HG03159 (cell line): Measurements from ENCODE around the gene HDLBP.
"Not testable (repeated sequence)": the region's sequence is repeated elsewhere in the genome, so short reads cannot be mapped to it uniquely, and the experiment has no call there.

Source experiments
- ATAC-seq: cut with Tn5 transposase; IDR thresholded peaks from one replicate; pipeline ENCODE4 v1.9.1; 2021; ENCODE audit warnings: mild to moderate bottlenecking, moderate library complexity; ENCODE audit not compliant: unreplicated experiment

The HDLBP gene

DNA sequence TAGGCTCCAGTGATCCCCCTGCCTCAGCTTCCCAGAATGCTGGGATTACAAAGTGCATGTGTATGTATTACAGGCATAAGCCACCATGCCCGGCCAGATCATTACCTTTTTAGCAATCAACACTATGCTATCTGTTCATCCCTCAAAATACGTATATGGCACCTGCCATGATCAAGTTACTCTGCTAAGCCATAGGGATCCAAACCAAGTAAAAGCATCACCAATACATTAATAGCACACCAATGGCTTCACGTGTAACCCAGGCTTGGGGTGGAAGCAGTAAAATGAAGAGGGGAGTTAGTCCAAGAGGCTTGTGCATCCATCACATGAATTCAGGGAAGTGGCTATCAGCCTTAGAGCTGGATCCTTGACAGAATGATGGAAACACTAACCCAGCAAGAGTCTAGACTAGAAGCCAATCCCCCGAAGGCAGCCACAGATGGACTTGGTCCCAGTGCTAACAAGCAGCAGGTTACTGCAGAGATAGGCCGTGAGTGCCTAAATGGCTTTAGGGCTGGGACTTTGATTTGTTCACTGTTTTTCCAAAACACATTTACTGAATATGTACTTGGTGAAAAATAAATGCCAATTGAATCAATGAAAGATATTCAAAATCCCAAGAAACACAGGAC lies 11.3 kb downstream of the HDLBP start:
- ATAC-seq: no peak

DNA sequence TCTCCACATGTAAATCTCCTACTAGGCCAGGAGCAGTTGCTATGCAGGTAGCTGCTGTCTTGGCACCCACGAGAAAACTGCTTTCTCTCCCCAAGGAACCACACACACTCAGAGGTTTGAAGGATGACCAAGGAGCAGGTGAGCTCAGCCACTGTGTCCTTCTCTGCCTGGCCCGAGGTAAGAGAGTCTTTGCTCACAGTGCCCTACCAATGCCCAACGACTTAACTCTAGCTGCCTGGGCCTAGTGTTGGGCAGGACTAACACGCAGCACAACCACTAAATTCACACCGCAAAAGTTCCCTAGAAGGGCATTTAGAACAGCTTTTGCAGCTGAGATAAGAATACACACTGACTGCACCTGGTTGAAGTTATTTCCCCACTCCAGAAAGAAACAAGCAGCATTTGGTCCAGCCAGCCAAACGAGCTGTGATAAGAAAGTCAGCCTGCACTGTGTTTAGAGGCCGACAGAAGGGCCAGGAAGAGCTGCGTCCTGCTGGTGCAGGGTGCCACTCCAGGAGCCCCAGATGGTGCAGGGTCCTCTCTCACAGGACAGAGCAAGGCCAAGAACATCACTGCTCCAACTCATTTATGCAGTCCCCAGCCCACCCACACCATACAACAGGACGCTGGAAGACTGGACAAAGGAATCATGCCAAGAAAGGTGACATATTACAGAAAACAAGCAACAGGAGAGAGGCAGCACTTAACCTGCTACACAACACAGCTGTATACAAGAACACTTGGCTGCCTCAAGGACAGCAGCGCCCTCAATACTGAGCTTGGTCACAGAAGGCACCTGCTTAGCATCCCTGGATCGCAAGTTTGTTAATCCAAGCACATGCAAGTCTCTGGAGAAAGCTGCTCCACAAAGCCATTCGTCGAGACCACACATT lies 12.5 kb downstream of the HDLBP start:
- no peak for ATAC-seq

DNA sequence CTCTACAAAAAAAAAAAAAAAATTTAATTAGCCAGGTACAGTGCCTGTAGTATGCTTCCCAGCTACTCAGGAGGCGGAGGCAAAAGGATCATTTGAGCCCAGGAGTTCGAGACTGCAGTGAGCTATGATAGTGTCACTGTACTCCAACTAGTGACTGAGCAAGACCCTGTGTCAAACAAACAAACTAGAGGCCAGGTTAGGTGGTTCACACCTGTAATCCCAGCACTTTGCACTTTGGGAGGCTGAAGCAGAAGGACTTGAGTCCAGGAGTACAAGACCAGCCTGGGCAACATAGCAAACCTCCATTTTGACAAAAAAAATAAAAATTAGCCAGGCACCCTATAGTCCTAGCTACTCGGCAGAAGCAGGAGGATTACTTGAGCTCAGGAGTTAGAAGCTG lies 13.4 kb downstream of the HDLBP start:
- ATAC-seq: no peak

DNA sequence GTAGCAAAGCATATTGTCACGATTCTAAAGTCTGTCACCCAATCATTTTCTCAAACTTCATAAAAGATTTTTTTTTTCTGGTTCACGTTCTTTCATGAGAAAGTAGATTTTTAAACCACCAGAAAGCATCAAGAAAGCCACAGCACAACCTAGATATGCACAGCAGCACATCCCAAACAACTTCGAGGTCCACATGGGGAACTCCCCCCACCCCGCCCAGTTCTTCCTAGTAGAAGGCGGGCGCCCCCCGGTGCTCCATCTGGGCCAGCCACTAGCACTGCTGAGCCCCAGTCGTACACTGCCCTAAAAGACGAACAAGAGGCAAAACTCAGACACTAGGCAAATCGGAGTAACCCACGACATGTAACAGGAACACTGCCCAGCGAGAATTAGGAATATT lies 15.5 kb downstream of the HDLBP start:
- no peak for ATAC-seq

DNA sequence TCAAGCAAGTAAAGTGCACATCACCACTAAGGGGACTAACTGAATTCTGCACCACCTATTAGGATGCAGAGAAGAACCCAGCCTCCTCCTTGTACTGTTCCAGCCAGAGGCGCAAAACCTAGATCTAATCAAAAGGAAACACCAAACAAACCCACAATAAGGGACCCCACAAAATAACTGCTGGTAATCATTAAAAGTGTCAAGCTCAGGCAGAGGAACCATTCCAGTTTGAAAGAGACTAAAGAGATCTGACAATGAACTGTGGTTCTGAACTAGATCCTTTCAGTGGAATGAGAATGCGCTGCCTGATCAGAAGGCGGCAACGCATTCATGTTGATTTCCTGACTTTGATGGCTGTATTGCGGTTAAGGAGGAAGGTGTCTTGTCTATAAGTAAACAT lies 16.8 kb downstream of the HDLBP start:
- ATAC-seq: no peak

DNA sequence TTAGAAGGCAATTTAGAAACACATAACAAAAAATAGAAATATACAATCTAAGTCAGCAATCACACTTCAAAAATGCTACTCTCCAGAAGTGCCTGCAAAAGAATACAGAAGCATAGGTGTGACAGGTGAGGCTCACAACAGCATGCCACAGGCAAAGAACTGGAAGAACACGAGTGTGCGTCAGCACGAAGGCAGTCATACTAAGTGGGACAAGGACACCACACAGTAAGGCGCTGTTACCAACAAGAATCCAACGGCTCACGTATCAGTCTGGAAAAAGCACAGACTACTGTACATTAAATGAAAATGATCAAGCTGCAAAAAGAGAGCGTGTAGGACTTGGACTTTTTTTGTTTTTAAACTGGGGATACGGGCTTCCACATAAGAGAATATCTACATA lies 18.7 kb downstream of the HDLBP start:
- no peak for ATAC-seq

DNA sequence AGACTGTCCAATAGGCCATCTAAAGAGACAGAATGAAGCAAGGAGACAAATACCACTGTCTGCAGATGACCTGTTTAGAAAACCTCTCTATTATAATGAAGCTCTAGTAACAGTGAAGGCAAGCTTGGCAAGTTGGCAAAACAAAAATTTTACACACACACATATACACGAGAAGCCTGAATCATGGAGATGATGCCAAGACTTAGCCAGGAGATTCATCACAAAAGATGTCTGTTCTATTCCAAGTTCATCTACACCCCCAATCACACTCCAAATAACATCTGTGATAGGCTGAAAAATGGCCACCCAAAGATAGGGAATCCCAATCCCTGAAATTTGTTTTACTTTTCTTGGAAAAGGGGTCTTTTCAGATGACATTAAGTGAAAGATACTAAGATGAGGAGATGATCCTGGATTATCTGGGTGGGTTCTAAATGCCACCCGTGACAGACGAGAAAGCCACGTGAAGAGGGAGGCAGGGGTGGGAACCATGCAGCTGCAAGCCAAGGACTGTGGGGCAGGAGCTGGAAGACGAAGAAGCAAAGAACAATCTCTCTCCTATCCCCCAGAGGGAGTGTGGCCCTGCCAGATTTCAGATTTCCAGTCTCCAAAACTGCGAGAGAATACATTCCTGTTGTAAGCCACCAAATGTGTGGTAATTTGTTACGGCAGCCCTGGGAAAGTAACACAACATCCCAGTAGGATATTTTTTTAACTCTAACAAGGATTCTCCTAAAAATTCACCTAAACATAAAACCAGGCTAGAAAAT lies 20.0 kb downstream of the HDLBP start:
- ATAC-seq: no peak

DNA sequence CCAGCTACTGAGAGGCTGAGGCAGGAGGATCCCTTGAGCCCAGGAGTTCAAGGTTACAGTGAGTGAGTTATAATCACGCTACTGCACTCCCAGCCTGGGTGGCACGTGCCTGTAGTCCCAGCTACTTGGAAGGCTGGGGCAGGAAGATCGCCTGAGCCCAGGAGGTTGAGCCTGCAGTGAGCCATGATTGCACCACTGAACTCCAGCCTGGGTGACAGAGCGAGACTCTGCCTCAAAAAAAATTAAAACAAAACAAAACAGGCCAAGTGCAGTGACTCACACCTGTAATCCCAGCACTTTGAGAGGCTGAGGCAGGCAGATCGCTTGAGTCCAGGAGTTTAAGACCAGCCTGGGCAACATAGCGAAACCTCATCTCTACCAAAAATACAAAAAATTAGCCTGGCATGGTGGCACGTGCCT lies 22.1 kb downstream of the HDLBP start:
- not testable (repeated sequence) for ATAC-seq

DNA sequence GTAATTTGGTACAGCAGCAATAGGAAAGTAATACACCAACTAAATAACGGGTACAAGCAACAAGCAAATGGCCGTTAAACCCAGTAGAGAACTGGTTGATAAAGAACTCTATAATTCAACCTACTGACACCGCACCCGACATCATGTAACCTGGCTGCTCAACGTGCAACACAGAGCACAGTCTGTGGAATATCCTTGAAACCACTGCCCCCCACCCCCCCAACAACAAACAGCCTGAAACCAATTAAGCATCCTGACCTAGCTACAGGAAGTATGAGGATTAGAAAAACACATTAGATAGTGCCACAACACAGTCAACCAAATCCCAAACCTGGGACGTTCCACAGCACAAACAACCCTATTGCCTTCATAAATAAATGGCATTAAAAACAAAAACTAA lies 23.5 kb downstream of the HDLBP start:
- no peak for ATAC-seq

DNA sequence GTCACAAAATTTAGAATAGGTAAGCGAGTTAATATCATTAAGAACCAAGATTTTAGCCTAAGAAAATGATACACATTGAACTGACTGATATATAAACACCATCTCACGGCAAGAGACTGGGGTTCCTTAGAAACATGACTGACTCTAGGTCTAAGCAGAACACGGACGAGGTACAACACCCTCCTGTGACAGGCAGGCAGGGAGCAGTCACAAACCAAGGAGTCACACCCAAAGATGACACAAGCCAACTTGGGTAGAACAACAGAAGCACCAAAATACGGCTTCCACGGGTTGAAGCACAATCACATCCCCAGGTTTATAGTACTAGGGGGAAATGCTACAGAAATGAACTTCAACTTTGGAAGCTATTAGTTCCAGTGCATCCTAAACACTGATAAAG lies 24.3 kb downstream of the HDLBP start:
- ATAC-seq: no peak

DNA sequence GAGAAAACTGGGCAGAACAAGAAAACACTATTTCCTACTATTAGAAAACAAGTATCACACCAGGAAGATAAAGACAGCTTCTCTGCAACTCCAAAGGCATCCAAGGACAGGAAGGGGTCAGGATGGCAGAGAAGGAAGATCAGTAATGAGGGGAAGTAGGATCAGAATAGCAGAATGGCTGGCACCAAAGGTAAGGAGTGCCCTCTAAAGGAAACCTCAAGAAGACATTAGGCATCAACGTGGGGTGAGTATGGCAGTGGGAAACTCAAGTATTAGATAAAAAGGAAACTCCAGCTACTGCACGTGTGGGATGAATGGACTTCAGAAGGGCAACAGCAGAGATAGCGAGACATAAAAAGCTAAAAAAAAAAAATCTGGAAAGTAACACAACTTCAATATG lies 25.9 kb downstream of the HDLBP start:
- ATAC-seq: no peak

DNA sequence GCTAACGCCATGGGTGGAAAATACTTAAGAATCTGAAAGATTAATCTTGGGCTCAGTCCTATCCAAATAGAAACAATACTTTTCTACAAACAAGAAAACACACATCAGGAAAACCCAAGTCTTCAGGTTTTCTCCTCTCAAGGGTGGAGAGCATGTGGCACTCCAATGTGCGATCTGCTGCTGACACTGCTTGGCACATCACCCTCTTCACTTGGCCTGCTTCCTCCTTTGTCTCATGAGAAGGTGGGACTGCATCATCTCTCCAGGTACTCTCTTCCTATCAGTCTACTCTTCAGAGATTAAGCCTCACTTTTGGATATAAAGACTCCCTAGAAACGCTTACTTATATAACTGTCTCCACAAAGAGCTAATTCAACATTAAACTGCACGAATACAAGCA lies 26.4 kb downstream of the HDLBP start:
- ATAC-seq: no peak

DNA sequence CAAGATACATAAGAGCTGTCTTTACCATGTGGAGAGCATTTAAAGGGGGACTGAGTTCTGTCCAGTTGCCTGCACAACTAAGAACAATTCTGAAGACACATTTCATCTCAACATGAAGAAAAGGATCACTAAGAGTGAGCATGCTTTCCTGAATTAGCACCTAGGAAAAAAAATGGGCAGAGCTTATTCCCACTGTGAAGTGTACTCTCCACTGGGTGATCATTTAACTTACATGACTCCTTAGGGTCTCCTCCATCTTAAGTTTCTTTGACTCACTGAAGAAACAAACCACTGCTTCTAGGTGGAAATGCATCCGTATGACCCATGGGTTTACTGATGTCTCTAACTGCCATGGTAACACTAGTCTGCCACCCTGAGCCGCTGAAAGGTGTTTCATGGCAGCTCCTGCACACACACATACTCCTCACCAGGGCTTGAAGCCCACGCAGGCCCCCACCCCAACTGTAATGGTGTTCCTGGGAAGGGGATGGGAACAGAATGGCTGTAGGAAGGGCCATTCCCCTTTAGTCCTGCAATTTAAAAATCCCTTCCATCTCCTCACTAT lies 27.1 kb downstream of the HDLBP start:
- no peak for ATAC-seq

DNA sequence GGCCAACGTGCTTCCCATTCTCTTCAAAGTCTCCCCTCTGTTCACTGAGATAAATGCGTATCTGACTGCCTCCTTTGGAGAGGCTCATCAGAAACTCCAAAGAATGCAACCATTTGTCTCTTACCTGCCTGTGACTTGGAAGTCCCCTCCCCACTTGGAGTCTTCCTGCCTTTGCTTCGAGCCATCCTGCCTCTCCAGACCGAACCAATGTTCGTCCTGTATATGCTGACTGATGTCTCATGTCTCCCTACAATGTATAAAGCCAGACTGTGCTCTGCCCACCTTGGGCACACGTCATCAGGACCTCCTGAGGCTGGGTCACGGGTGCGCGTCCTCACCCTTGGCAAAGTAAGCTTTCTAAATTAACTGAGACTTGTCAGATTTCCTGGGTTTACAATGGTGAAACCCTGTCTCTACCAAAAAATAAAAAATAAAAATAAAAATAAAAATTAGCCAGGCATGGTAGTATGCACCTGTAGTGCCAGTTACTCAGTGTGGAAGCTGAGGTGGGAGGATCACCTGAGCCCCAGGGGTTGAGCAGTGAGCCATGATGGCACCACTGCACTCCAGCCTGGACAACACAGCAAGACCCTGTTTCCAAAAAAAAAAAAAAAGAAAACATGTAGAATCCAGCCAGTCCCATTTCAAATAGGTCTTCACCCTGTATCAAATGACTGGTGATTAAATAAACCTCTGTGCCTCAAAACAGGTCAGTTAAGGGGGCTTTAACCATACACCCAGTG lies 29.0 kb downstream of the HDLBP start:
- no peak for ATAC-seq

DNA sequence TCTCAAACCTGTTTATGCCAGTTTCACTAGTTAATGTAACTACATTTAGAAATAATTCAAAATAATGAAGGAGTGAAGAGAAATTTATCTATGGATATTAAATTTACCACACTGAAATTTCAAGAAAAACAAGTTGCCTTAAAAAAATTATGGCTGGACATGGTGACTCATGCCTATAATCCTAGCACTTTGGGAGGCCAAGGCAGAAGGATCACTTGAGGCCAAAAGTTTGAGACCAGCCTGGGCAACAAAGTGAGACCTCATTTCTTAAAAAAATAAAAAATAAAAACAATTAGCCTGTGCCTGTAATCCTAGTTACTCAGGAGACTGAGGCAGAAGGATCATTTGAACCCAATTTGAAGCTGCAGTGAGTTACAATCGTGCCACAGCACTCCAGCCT lies 29.9 kb downstream of the HDLBP start:
- ATAC-seq: no peak

DNA sequence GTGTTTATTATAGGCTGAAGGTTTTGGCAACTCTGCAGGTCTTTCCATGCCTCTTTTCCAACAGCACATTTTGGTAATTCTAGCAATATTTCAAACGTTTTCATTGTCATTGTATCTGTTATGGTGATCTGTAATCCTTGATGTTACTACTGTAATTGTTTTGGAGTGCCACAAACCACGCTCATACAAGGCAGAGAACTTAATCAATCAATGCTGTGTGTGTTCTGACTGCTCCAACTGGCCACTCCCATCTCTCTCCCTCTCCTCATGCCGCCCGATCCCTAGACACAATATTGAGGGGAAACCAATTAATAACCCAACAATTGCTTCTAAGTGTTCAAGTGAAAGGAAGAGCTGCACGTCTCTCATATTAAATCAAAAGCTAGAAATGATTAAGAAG lies 32.9 kb downstream of the HDLBP start:
- no peak for ATAC-seq

DNA sequence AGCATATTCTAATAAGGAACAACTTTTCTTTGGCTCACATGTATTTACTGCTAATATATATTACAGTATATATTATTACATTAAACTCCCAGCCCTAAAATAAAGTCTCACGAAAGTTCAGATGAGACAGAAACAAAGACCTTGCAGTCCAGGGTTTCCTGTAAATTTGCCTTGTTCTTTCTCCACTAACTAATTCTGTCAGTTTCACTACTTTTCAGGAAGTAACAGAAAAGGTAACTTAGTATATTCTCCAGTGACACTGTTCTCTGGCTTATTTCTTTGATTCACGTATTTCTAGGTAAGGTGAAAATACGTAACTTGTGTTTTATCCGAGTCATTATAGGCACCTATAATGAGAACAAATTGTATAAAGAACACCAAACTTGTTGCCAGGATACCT lies 35.2 kb downstream of the HDLBP start:
- ATAC-seq: no peak

DNA sequence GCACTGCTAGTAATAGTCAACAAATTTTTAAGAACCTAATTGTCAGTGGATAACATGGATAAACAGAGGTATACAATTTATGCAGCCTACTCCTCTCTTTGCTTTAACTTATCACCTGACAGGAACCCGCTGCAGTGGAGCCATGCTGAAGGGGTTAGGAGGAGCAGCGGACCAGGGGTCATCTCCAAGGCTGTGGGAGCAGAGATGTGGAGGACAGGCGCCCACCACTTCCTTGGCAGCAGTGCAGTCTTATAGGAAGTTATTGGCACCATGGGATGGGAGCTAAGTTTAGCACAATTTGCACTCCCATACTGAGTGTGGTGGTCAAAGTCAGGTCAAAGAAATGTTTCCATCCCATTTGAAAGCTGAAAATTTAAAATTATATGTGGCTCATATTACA lies 35.6 kb downstream of the HDLBP start:
- no peak for ATAC-seq

DNA sequence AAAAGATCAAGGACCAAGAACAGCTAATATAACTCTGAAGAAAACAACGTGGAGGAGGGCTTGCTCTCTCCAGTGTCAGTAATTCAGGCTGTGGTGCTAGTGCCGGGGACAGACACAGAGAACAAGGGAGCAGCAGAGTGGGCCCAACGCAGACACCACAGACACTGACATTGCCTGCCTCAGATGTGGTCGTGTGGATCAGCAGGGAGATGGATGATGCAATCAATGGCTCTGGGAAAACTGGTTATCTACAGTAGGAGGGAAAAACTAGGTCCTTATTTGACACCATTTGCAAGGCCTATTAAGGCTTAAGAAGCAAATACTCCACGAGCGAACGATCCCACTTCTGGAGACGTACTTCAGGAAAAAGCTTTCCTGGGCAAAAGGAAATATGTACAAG lies 36.1 kb downstream of the HDLBP start:
- no peak for ATAC-seq

DNA sequence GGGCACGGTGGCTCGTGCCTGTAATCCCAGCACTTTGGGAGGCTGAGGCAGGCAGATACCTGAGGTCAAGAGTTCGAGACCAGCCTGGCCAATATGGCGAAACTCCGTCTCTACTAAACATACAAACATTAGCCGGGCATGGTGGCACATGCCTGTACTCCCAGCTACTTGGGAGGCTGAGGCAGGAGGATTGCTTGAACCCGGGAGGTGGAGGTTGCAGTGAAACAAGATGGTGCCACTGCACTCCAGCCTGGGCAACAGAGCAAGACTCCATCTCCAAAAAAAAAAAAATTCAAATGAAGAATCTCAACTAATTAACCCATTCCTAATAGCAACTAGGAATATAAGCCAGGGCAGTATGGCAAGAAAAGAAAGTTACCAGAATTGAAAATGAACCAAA lies 37.2 kb downstream of the HDLBP start:
- ATAC-seq: not testable (repeated sequence)

DNA sequence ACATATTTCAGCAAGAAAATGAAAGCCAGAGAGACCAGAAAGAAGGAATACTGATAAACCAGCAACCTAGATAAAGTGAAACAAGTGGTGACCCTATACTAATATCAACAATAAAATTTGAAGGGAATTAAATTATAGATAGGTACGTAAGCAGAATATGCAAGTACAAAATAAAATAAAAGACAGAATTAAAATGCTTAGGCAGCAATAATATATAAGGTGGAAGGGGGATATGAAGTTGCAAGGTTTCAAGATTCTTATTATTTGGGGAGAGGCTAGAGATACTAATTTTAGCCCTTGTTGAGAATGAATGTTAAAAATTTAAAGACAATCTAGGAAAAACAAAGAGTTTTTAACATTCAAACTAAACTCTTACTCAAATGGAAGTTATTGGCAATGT lies 39.6 kb downstream of the HDLBP start:
- no peak for ATAC-seq
